ENCODE data around the gene SMAD6.

DNA sequence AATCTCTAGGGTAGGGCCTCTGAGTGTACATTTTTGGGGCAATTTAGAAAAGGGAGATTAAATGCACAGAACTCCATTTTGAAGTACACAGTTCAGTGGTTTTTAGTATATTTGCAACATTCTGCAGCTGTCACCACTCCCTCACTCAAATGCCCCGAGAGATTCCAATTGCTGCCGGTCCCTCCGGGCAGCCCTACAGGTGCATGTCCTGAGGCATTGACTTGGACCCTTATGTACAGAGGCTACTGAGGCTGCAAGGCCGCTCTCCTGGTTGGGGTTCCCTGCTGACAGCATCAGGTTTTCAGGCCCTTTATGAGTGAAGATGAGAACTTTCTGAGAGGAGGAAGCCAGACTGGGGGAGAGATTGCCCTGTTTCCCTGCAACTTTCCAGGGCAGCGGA lies 39.6 kb downstream of the SMAD6 start:
- no peak for TF ChIP-seq POLR2A (IDR thresholded peaks at IDR 0.05)
- TF ChIP-seq, protein P1, sequence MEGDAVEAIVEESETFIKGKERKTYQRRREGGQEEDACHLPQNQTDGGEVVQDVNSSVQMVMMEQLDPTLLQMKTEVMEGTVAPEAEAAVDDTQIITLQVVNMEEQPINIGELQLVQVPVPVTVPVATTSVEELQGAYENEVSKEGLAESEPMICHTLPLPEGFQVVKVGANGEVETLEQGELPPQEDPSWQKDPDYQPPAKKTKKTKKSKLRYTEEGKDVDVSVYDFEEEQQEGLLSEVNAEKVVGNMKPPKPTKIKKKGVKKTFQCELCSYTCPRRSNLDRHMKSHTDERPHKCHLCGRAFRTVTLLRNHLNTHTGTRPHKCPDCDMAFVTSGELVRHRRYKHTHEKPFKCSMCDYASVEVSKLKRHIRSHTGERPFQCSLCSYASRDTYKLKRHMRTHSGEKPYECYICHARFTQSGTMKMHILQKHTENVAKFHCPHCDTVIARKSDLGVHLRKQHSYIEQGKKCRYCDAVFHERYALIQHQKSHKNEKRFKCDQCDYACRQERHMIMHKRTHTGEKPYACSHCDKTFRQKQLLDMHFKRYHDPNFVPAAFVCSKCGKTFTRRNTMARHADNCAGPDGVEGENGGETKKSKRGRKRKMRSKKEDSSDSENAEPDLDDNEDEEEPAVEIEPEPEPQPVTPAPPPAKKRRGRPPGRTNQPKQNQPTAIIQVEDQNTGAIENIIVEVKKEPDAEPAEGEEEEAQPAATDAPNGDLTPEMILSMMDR (IDR thresholded peaks at IDR 0.05) = no peak

All from heart left ventricle (tissue), 13 donors.